Esophagus squamous epithelium (tissue), 4 donors: ENCODE measurements around the gene TIMP4.

Source experiments
- CTCF ChIP-seq, 6 experiments: fragments of 450-650 bp in 4 of 6; fragments of 200-600 bp in 2 of 6; sonication (generic) in 2 of 6; IDR thresholded peaks; one replicate each; pipeline ENCODE4 v1.5.1; 2016 to 2019; ENCODE audit warnings: antibody characterized with exemption in 6 of 6, mild to moderate bottlenecking in 4 of 6, moderate library complexity in 4 of 6
- POLR2A ChIP-seq, 4 donors: fragments of 450-650 bp; IDR thresholded peaks; one replicate each; pipeline ENCODE4 v1.6.1; 2017; ENCODE audit warnings: antibody characterized with exemption in 4 of 4, mild to moderate bottlenecking in 4 of 4, moderate library complexity in 3 of 4

- TF ChIP-seq CTCF (IDR thresholded peaks at IDR 0.05) (no peak), POLR2A (IDR thresholded peaks at IDR 0.05) (no peak)
Measured at GRCh38 chr3:12150112-12150511, 8.6 kb downstream of the TIMP4 start.
